Epidermal melanocyte (primary cell): ENCODE data around the gene RPA1.
A peak's percentile ranks its signal among the peaks of the same experiment; 100 is the strongest.
"Not testable (repeated sequence)": the region's sequence is repeated elsewhere in the genome, so short reads cannot be mapped to it uniquely, and the experiment has no call there.

Source experiments
- DNase-seq: peaks from one replicate; pipeline ENCODE4 v3.0.0; 2011; ENCODE audit warnings: low spot score; ENCODE audit not compliant: insufficient read length

Gene RPA1

DNA sequence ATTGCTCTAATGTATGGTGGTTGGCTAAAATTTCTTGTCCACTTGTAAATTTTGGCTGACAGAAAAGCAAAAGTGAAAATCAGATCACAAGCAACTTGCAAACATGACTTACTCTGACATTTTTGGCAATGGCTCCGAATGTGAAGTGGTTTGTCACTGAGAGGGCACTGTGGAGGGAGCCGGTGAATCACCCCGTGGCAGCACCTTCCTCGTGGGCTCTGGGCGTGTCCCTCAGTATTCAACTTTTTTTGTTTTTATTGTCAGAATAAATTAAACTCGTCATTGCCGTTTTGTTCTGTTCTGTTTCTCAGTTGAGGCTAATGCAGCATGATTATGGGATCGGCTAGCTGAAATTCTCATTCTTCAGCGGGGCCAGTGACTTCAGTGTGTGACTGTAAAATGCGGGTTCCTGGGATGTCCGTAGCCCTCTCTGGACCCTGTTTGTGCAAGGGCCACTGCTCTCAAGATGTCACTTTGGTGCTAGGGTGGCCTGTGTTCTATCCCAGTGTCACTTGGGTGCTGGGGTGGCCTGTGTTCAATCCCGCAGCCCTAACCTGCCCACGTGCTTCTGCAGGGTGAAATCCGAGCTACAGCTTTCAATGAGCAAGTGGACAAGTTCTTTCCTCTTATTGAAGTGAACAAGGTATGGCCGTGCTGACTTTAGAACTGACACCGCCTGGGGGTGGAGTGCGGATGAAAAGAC is 48.8 kb downstream of the RPA1 start:
- no peak for DNase-seq

DNA sequence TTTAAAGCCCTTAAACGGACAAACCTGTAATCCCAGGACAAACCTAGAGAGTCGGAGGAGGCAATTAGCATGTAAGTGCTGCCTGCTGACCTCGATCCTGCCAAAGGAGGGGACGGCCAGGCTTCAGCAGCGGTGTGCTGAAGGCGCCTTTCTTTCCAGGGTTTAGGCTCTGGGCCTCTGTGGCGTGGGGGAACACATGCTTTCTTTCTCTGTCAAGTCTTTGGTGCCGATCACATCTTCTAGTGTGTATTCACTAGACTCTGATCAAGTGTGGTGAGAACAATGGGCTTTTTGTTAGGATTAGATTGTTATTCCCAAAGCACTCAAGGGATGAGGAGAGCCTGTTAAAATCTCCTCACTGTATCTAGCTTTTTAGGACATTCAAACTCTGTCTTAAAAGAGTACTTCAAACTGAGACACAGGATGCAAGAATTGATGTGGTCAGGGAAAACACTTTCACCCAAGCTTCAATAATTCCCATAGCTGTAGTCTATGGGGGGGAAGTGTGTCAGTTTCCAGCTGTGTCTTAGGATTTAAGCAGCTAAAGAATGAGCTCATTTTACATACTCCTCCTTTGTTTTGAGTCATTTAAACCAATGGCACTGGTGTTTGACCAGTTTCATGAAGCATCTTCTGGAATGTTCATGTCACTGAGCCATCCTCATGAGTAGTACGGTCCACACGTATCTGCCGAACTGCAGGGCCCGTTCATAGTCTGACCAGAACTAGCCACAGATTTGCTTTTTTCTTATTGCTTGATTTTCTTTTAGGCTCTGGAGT is 51.2 kb downstream of the RPA1 start:
- peak; percentile 82 for DNase-seq

DNA sequence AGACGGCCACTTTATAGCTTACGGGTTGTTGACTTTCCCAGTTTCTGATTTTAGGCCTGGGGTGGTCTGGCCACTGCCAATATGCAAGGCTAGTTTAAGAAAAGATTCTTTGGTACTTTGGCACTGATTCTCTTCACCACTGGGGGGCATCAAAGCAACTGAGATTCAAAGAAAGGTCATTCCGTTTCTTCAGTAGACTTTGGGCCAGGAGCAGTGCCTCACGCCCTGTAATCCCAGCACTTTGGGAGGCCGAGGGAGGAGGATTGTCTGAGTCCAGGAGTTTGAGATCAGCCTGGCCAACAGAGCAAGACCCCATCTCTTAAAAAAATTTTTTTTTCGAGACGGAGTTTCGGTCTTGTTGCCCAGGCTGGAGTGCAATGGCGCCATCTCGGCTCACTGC is 53.0 kb downstream of the RPA1 start:
- DNase-seq = peak; percentile 41

DNA sequence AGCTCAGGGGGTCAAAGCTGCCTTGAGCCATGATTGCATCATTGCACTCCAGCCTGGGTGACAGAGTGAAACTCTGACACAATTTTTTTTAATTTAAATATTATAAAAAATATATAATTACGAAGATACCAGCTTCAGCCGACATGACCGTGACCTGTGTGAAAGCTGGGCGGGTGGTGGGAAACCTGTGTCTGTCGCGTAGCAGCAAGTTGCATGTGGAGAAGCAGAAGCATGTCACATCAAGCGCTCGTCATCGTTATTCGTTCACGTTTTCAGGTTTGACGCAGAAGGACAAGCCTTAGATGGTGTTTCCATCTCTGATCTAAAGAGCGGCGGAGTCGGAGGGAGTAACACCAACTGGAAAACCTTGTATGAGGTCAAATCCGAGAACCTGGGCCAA is 53.7 kb downstream of the RPA1 start:
- no peak for DNase-seq

DNA sequence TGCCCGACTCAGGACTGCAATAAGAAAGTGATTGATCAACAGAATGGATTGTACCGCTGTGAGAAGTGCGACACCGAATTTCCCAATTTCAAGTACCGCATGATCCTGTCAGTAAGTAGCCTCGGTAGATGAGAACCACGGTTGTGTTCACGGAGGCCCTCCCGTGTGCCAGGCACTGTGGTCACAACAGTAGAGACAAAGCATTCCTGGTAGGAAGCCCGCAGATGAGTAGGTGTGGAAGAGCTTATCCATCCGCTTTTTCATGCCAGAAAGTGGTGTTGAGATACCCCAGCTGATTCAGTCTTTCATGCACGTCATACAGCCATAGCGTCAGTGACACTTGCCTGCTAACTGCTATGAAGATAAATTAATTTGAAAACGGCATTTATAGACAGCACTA is 58.9 kb downstream of the RPA1 start:
- DNase-seq = no peak

DNA sequence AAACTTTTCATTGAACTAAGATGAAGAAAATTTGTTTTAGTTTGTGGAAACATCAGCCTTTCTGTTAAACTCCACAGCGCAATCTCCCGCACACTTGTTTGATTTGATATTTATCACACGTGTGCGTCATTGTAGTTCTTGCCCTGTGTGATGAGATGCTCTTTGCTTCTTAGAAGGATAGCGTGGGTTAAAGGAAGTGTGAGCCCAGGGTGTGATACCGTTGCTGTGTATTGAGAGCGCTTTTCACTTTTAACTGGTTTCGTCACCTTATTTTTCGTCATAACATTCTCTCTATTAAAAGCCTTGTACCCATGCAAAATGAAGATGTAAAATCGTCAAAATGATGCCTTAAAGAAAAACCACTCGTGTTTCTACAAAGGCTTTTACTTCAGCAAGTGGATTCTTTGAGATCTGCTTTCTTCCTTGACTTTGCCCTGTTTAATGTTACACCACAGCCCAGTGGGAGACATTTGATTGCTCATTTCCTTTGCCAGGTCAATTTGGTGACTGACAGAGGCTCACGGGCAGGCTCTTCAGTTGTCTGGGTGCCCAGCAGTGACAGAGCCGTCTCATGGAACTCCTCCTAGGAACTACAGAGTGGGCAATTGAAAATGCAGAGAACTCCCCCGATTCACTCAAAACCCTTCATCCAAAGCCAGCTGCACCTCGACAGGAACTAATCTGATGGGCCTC is 61.1 kb downstream of the RPA1 start:
- DNase-seq = no peak

DNA sequence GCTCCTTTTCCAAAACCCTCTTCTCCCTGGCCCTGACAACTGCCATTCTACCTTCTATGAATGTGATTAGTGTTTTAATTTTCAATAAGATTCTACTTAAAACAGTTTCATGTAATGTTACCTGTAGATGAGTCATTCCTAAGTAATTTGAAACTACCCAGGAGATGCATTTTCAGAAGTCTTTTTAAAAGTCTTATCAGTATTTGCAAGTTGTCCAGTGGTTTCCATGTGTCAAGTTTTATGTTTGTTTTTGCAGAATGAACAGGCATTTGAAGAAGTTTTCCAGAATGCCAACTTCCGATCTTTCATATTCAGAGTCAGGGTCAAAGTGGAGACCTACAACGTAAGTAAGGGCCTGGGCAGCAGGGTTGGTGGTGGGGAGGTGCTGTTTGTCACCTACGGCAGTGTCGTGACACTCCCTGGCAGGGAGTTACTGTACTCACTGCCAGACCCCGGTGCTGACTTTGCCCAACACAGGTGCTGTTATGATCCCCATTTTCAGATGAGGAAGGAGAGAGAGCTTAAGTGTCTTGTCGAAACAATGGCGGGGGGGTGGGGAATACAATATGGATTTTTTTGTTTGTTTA is 65.0 kb downstream of the RPA1 start:
- DNase-seq = no peak

DNA sequence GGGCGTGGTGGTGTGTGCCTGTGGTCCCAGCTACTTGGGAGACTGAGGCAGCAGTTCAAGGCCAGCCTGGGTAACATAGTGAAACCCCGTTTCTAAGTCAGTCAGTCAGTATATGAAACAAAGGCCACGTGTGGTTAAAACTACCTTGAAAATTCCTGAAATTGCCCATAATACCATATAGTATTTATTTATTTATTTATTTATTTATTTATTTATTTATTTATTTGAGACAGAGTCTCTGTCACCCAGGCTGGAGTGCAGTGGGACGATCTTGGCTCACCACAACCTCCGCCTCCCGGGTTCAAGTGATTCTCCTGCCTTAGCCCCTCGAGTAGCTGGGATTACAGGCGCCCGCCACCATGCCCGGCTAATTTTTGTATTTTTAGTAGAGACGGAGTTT is 65.7 kb downstream of the RPA1 start:
- not testable (repeated sequence) for DNase-seq

DNA sequence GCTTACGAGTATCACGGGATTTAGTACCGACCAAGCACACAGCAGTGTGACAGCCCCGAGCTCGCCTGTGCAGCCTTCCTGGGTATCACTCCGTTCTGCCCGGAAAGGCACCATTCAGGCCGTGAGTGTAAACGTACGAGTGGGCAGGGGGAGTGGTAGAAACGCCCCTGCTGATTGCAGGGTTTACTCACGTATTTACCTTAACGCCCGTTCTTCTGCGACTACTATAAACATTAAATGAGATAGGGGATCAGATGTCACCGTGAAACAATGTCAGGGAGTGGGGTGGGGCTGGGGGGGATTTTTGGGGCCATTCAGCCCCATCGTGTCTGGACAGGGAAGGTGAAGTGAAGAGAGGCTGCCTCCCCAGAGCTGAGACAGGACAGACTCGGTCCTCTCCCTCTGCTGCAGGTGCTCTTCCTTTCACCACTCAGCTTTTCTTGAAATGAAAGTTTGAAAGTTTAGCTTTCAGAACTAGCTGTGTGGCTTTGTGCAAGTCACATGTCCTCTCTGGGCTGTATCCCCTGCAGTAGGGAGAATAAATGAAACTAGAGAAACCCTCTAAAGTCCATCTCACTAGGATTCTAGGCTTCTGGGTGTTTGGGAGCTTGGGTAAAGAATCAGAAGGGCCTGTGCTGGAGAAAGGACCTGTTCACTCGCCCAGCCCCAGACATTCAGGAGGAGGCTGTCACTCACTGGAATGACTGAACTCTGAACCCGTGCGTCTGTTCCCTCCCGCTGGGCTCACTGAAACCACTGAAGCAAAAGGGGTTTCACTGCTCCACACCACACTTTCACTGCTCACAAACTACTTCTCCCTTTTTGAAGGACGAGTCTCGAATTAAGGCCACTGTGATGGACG is 66.7 kb downstream of the RPA1 start:
- no peak for DNase-seq

DNA sequence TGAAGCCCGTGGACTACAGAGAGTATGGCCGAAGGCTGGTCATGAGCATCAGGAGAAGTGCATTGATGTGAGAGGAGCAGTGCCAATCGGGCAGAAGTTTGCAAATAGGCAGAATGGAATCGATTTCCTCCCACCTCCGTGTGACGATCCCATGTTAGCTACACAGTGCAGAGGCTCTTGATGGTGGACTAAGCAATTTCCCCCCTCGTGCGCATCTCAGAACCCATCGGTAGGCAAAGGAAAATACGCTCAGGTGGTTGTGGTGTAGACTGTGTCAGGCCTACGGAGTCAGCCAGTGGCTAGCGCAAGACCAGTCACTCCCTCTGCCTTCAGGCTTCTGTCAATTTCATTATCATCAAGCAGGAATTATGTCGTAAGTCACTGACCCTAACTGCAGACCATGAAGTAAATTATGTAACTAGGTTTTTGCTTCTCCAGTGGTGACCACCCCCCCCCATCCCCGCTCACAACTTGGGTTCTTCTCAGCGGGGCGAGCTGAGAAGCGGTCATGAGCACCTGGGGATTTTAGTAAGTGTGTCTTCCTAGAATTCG is 67.4 kb downstream of the RPA1 start:
- DNase-seq = no peak

DNA sequence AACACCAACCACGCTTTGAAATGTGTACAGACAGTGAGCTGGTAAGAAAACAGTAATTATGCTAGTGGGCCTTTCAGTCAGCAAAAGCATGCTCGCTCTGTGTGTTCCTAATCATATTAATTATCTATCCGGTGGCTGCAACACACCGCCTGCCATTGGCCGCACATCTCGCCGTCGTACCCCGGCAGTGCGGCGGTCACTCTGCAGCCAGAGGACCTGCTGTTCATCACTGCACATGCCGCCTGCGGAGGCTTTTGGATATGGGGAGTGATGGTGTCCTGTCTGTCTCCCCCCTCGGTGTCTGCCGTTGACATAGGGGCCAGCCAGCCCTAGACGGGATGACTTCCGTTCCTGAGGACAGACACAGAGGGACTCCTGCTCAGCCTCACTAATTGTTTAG is 68.5 kb downstream of the RPA1 start:
- DNase-seq = no peak

DNA sequence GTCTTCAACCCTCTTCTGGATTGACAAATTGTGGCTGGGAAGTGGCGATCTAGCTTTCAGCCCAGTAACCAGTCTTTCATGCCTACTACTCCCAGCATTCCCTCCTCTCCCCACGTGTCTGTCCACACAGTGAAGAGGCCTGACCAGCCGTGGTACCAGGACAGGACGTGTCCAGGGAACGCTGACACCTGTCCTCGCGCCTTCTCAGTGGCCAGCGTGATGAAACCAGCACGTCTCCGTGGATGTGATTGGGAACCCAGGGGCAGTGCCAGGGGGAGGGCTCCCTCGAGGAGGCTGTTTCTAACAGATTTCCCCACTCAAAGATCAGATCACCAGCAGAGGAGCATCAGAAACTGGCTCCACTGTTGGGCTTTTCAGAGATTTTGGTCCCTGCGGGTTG is 69.1 kb downstream of the RPA1 start:
- no peak for DNase-seq

DNA sequence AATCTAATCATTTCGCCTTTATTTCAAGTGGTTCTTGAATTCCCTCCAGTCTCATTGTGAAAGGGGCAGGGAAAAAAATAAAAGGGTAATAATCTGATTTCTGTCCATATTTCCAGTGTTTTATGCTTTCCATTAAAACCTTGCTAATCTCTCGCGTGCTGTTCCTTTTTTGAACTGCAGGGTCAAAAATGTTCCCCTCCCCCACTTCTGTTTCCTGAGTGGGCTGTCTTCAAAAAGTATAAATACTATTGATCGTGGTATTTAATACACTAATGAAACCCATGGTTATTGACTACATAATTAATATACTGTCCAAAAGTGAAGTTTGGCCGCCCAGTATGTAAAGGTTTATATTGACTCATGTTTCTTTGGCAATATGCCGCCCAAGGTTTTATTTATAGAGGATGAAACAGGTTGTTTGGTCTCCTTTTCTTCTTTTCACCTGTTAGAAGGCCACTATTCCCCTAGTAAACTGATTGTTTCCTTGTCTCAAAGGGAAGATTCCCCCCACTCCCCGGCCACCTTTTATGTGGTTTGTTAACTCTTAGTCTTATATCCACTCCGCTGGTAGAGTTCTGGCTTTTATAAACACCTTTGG is 69.7 kb downstream of the RPA1 start:
- DNase-seq = no peak

DNA sequence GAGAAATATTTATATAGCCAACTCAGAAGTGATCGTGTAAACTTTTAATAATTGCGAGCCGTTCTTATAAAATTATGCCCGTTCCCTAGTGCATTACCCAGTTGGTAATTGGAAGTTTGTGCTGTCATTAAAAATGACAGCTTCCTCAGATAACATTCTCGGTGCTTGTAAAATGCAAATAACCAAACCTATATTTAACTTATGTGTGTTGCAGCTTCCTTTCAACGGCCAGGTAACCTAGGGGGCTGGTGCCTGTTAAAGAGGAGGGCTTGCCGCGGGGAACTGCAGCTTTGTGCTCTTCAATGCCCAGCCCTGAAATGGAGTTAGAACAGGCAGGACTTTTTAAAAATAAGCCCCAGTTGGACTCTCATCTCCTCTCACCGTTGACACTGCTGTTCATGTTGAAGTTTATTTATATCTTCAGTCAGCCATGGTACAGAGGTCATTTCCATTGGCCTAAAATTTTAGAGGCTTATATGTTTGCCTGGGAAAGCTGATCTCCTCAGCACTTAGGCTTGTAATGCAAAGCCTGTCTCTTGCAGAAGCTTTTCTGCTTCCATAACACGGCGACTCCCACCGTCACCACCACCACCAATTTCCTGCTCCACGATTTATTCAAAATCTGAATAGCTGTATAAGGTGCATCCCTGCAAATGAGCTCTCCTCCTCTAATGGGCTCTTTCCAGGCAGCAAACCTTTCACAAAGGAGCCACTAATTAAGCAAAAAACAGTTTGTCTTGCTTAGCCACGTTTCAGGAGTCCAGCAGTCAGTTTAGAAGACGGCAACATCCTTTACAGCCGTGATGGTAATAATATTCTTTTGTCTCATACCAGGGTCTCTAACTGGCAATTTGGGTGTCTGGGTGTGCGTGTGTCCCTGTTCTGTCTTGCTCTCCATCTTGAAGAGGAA is 74.7 kb downstream of the RPA1 start:
- no peak for DNase-seq

DNA sequence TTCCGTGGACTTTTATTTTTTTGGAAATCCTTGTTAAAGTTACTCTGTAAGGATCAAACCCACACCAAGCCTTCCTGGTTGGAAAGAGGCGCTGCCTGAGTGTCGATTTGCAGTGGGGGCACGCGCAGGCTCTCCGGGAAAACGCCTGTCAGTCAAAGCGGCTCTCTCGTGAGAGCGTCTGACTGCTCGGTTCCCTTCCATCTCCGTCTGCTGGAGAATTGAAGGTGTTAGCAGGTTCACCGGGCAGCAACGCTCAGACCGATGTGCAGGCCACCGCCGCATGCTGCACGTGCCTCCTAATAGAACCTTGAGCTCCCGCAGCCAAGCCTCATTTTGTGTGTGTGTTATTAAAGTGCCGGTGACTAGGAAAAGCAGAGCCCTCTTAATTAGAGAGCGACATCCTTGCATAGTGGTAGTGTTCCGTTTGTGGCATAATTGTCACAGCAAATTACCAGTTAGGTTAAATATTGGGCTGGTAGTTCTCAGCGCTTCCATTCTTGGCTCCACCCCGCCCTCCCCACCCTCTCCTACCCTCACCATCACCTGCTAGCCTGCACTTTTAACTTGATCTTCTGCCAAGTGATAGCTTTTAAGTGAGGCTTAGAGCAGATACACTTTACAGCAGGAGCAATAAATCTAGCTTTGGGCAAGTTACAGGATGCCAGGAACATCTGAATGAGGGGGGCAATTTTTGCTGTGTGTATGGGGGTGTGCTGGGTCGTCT is 75.5 kb downstream of the RPA1 start:
- DNase-seq = no peak

DNA sequence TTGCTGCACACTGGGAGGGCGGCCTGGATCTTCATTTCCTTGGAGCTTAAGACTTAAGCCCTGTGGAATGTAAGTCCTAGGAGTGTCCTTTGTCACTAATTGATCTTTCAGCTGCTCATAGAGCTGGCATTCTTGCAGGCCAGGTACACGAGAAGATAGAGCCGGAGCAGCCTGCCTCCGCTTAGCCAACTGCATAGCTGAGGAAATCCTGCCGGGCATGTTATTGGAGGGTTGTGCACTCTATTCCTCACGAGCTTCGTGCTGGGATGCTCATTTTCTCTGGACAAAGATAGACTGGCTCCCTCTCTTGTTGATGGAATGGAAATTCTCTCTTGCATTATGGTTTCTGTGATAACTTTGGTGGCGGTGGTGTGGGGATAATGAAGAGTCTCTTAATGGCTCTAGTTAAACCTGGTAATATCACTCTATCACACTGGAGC is 76.9 kb downstream of the RPA1 start:
- no peak for DNase-seq

DNA sequence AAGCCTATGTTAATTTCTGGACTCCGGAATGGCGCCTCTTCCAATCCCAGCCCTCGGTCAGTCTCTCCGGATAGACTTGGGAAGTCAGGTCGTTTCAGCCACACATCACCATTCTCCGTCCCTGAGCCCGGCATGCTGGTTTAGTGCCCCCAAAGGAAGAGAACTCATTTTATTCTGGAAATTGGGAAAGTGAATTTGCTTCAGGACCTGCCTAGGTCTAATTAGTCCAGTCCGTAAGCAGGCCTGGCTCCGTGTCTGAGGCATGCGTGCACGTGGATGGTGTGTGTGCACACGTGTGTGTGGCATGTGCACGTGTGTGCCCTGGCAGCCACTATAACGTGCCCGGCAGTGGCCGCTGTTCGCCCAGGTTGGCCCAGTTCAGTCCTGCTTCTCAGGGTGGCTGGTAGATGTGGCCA is 77.4 kb downstream of the RPA1 start:
- DNase-seq = no peak

DNA sequence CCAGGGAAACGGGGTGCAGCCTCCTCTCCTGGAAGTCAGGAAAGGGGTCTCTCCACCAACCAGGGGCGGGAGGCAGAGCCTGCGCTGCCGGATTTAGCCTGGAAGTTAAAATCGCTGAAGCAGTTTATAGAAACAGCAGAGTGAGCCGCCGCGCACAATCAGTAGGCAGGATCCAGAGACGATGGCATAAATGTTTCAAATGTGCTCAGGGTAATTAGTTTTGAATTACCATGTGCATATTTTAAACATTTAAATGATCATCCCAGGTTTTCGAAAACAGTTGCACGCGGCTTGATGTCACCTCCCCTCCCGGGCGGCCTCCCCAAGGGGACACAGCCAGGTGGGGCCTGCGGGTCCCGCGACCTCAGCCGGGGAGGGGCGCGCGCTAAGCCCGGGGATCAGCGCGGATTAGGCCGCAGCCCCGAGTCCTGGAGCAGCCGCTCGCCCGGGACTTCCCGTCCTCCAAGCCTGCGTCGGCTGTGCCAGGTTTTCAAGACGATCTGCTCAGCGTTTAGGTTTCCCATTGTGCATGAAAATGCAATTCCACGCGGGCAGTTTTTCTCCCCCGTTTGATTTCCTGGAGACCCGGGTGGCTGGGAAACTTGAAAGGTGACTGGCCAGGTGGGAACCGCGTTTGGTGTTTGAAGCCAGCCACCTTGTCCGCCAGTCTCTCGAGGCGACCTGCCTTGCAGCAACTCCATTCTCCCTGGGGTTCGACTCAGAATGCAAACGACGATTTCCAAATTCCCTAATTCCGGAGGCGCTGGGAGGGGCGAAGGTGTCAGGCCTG is 78.3 kb downstream of the RPA1 start:
- no peak for DNase-seq
